GM19099 (cell line): Measurements from ENCODE around the gene YBX2.

Experiments
- POLR2A ChIP-seq: IDR thresholded peaks from 3 replicates; pipeline ENCODE4 v1.6.1; 2011; ENCODE audit warnings: low read depth; ENCODE audit not compliant: insufficient read length; ENCODE audit errors: extremely low read depth

Gene YBX2

GRCh38 chr17:7266784-7267183, 27.7 kb downstream of the YBX2 start:
- TF ChIP-seq POLR2A = no peak

GRCh38 chr17:7263801-7264078, 30.7 kb downstream of the YBX2 start:
- TF ChIP-seq POLR2A = no peak

GRCh38 chr17:7262935-7263800, 31.3 kb downstream of the YBX2 start:
- no peak for TF ChIP-seq POLR2A

GRCh38 chr17:7262192-7262934, 32.1 kb downstream of the YBX2 start, which contains the start of gene CLDN7:
Gene CLDN7, minus strand, starts transcription at chr17:7262478. Its CDS starts 435 bp downstream, at chr17:7262043.
- TF ChIP-seq POLR2A = no peak

GRCh38 chr17:7261379-7262191, 32.9 kb downstream of the YBX2 start:
- TF ChIP-seq POLR2A = no peak

GRCh38 chr17:7260651-7261378, 33.6 kb downstream of the YBX2 start:
- TF ChIP-seq POLR2A = no peak

GRCh38 chr17:7260151-7260550, 34.3 kb downstream of the YBX2 start:
- no peak for TF ChIP-seq POLR2A

GRCh38 chr17:7259555-7259889, 34.9 kb downstream of the YBX2 start:
- no peak for TF ChIP-seq POLR2A

- no peak for TF ChIP-seq POLR2A
These were observed 35.5 kb downstream of the YBX2 start for GRCh38 chr17:7258731-7259554.

- no peak for TF ChIP-seq POLR2A
These were observed 37.5 kb downstream of the YBX2 start for GRCh38 chr17:7256766-7257456.

- no peak for TF ChIP-seq POLR2A
These were observed 39.9 kb downstream of the YBX2 start for GRCh38 chr17:7254511-7254910.

GRCh38 chr17:7253082-7253481, 41.4 kb downstream of the YBX2 start:
- TF ChIP-seq POLR2A = no peak
